GM12878 (cell line): ENCODE measurements around the gene DMWD.

ENCODE experiments used
- CHD2 ChIP-seq: IDR thresholded peaks from 2 replicates; pipeline ENCODE4 v1.6.1; 2011; ENCODE audit warnings: low read depth, low read length, improper control_type of control experiment, borderline replicate concordance
- CTCF ChIP-seq, 3 experiments: IDR thresholded peaks in 2 of 3; conservative IDR thresholded peaks in 1 of 3; 2 replicates each; pipeline ENCODE4 v1.5.1; 2011; ENCODE audit warnings: low read depth in 3 of 3, low read length in 3 of 3, mild to moderate bottlenecking in 3 of 3, control low read depth in 2 of 3, moderate library complexity in 2 of 3, inconsistent platforms in 1 of 3, mixed read lengths in 1 of 3; ENCODE audit not compliant: control insufficient read depth in 2 of 3, insufficient read depth in 1 of 3; ENCODE audit errors: extremely low read depth in 1 of 3
- MEF2A ChIP-seq: IDR thresholded peaks from 2 replicates; pipeline ENCODE4 v1.6.1; 2011; ENCODE audit warnings: low read depth, mild to moderate bottlenecking, low read length, moderate library complexity; ENCODE audit not compliant: insufficient read depth
- RAD21 ChIP-seq: IDR thresholded peaks from 2 replicates; pipeline ENCODE4 v1.6.1; 2011; ENCODE audit warnings: mild to moderate bottlenecking, low read depth, low read length, moderate library complexity; ENCODE audit not compliant: insufficient read depth
- RFX5 ChIP-seq: IDR thresholded peaks from 2 replicates; pipeline ENCODE4 v1.6.1; 2011; ENCODE audit warnings: low read depth, low read length, improper control_type of control experiment
- SMC3 ChIP-seq: IDR thresholded peaks from 2 replicates; pipeline ENCODE4 v1.6.1; 2011; ENCODE audit warnings: low read length, improper control_type of control experiment, borderline replicate concordance
- ZNF274 ChIP-seq: IDR thresholded peaks from one replicate; pipeline ENCODE4 v1.8.0; 2011; ENCODE audit not compliant: insufficient read length, insufficient read depth
- TF ChIP-seq, protein P1 (sequence below): IDR thresholded peaks from 2 replicates; pipeline ENCODE4 v1.6.1; 2011; ENCODE audit warnings: mild to moderate bottlenecking, low read depth, low read length, moderate library complexity; ENCODE audit not compliant: insufficient replicate concordance
- TF ChIP-seq, protein P2 (sequence below): IDR thresholded peaks from 2 replicates; pipeline ENCODE4 v1.6.1; 2012; ENCODE audit warnings: improper control_type of control experiment, low read depth, low read length; ENCODE audit not compliant: insufficient replicate concordance

- no peak for TF ChIP-seq MEF2A
- TF ChIP-seq, protein P1, sequence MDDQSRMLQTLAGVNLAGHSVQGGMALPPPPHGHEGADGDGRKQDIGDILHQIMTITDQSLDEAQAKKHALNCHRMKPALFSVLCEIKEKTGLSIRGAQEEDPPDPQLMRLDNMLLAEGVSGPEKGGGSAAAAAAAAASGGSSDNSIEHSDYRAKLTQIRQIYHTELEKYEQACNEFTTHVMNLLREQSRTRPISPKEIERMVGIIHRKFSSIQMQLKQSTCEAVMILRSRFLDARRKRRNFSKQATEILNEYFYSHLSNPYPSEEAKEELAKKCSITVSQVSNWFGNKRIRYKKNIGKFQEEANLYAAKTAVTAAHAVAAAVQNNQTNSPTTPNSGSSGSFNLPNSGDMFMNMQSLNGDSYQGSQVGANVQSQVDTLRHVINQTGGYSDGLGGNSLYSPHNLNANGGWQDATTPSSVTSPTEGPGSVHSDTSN = no peak
- TF ChIP-seq RAD21 = no peak
- TF ChIP-seq CHD2 = no peak
- no peak for TF ChIP-seq SMC3
- TF ChIP-seq CTCF (IDR thresholded peaks at IDR 0.05 in 2 of 3, conservative IDR thresholded peaks at IDR 0.05 in 1 of 3; ENCODE audit: control insufficient read depth in 2 of 3, extremely low read depth in 1 of 3, insufficient read depth in 1 of 3, low read depth in 3 of 3, low read length in 3 of 3) = no peak
- TF ChIP-seq, protein P2, sequence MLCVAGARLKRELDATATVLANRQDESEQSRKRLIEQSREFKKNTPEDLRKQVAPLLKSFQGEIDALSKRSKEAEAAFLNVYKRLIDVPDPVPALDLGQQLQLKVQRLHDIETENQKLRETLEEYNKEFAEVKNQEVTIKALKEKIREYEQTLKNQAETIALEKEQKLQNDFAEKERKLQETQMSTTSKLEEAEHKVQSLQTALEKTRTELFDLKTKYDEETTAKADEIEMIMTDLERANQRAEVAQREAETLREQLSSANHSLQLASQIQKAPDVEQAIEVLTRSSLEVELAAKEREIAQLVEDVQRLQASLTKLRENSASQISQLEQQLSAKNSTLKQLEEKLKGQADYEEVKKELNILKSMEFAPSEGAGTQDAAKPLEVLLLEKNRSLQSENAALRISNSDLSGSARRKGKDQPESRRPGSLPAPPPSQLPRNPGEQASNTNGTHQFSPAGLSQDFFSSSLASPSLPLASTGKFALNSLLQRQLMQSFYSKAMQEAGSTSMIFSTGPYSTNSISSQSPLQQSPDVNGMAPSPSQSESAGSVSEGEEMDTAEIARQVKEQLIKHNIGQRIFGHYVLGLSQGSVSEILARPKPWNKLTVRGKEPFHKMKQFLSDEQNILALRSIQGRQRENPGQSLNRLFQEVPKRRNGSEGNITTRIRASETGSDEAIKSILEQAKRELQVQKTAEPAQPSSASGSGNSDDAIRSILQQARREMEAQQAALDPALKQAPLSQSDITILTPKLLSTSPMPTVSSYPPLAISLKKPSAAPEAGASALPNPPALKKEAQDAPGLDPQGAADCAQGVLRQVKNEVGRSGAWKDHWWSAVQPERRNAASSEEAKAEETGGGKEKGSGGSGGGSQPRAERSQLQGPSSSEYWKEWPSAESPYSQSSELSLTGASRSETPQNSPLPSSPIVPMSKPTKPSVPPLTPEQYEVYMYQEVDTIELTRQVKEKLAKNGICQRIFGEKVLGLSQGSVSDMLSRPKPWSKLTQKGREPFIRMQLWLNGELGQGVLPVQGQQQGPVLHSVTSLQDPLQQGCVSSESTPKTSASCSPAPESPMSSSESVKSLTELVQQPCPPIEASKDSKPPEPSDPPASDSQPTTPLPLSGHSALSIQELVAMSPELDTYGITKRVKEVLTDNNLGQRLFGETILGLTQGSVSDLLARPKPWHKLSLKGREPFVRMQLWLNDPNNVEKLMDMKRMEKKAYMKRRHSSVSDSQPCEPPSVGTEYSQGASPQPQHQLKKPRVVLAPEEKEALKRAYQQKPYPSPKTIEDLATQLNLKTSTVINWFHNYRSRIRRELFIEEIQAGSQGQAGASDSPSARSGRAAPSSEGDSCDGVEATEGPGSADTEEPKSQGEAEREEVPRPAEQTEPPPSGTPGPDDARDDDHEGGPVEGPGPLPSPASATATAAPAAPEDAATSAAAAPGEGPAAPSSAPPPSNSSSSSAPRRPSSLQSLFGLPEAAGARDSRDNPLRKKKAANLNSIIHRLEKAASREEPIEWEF = no peak
- no peak for TF ChIP-seq ZNF274
- TF ChIP-seq RFX5 = no peak
Measured at GRCh38 chr19:45781214-45782161, 11.2 kb downstream of the DMWD start.
